ENCODE data around the gene HOMER1. TPM values are rescaled to one million over a fixed set of nuclear protein-coding genes. Genes with fewer than 3 reads are reported as not detected.

HOMER1 gene
- total RNA-seq, 2 donors from 2014 or later = 42.4 to 43.3 TPM

DNA sequence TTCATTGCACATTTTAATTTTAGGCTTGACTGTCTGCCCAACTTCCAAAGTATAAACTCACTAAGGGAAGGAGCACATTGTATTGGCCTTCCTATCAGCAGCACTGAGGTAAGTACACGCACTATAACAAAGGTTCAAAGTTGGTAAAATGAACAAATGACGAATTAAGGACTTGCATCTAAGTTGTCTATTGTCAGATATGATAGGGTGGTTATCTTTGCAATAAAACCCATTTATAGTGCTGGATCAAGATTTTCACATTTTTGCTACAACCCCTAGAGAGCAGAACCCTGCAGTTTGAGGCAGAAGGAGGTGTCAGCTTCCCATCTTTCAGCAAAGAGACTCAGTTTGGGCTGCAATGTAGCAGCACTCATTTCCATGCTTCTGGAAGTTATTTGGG lies 5.1 kb downstream of the HOMER1 start:
- no peaks in the 10 kb centered on the region for H3K36me3 ChIP-seq (ENCODE audit: control insufficient read depth, insufficient read depth, low read length)
- peaks cover 46% of the 10 kb centered on the region for H3K4me1 Mint-ChIP-seq
- H3K9ac ChIP-seq (ENCODE audit: extremely low read depth, low read length, poor library complexity, severe bottlenecking) = no peak overlapping the region
- peaks cover 3% of the 10 kb centered on the region for H3K36me3 Mint-ChIP-seq (ENCODE audit: low read depth)
- no peak overlapping the region for H3K27ac Mint-ChIP-seq
- no peak overlapping the region for H3K4me3 Mint-ChIP-seq
- 86 to 92% methylated on average over 2 of the region's 2 CpGs for WGBS, 2 experiments (ENCODE audit: insufficient coverage in 1 of 2, insufficient read length in 1 of 2)
- H3K4me1 ChIP-seq (ENCODE audit: control insufficient read depth, insufficient read depth, low read length) = no peaks in the 10 kb centered on the region
- H3K9me3 Mint-ChIP-seq = no peaks in the 10 kb centered on the region
- H3K27me3 Mint-ChIP-seq (ENCODE audit: insufficient read depth) = no peaks in the 10 kb centered on the region
- H3K9me3 ChIP-seq (ENCODE audit: control insufficient read depth, low read length) = no peaks in the 10 kb centered on the region
- TF ChIP-seq, protein P1, sequence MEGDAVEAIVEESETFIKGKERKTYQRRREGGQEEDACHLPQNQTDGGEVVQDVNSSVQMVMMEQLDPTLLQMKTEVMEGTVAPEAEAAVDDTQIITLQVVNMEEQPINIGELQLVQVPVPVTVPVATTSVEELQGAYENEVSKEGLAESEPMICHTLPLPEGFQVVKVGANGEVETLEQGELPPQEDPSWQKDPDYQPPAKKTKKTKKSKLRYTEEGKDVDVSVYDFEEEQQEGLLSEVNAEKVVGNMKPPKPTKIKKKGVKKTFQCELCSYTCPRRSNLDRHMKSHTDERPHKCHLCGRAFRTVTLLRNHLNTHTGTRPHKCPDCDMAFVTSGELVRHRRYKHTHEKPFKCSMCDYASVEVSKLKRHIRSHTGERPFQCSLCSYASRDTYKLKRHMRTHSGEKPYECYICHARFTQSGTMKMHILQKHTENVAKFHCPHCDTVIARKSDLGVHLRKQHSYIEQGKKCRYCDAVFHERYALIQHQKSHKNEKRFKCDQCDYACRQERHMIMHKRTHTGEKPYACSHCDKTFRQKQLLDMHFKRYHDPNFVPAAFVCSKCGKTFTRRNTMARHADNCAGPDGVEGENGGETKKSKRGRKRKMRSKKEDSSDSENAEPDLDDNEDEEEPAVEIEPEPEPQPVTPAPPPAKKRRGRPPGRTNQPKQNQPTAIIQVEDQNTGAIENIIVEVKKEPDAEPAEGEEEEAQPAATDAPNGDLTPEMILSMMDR (conservative IDR thresholded peaks at IDR 0.05) = no peak
- H3K27me3 ChIP-seq (ENCODE audit: control insufficient read depth, insufficient read depth, low read length, poor library complexity, severe bottlenecking) = no peaks in the 10 kb centered on the region
- DNase-seq = no peak
- no peak overlapping the region for H3K27ac ChIP-seq (ENCODE audit: low read depth, low read length)
- peak overlapping the region; percentile 50 for H3K4me3 ChIP-seq (ENCODE audit: low read length)

- no peaks in the 10 kb centered on the region for H3K27me3 Mint-ChIP-seq (ENCODE audit: insufficient read depth)
- no peaks in the 10 kb centered on the region for H3K9me3 Mint-ChIP-seq
- H3K36me3 ChIP-seq (ENCODE audit: control insufficient read depth, insufficient read depth, low read length) = no peaks in the 10 kb centered on the region
- H3K4me3 Mint-ChIP-seq = no peak overlapping the region
- H3K4me1 Mint-ChIP-seq = peaks cover 49% of the 10 kb centered on the region
- peaks cover 6% of the 10 kb centered on the region for H3K36me3 Mint-ChIP-seq (ENCODE audit: low read depth)
- H3K4me3 ChIP-seq (ENCODE audit: low read length) = peak overlapping the region; percentile 50
- no peak overlapping the region for H3K27ac Mint-ChIP-seq
- 31 to 61% methylated on average over 1 to 2 of the region's 2 CpGs for WGBS, 2 experiments (ENCODE audit: insufficient coverage in 1 of 2, insufficient read length in 1 of 2)
- no peaks in the 10 kb centered on the region for H3K9me3 ChIP-seq (ENCODE audit: control insufficient read depth, low read length)
- no peak overlapping the region for H3K27ac ChIP-seq (ENCODE audit: low read depth, low read length)
- no peaks in the 10 kb centered on the region for H3K27me3 ChIP-seq (ENCODE audit: control insufficient read depth, insufficient read depth, low read length, poor library complexity, severe bottlenecking)
- no peak overlapping the region for H3K9ac ChIP-seq (ENCODE audit: extremely low read depth, low read length, poor library complexity, severe bottlenecking)
- TF ChIP-seq, protein P1 (conservative IDR thresholded peaks at IDR 0.05) = no peak
- no peak for DNase-seq
- H3K4me1 ChIP-seq (ENCODE audit: control insufficient read depth, insufficient read depth, low read length) = no peaks in the 10 kb centered on the region
Observed at GRCh38 chr5:79508354-79508753, 5.6 kb downstream of the HOMER1 start.

GRCh38 chr5:79507251-79508205 lies 6.4 kb downstream of the HOMER1 start:
- no peak for DNase-seq
- no peaks in the 10 kb centered on the region for H3K27me3 Mint-ChIP-seq (ENCODE audit: insufficient read depth)
- H3K9me3 Mint-ChIP-seq = no peaks in the 10 kb centered on the region
- peaks cover 49% of the 10 kb centered on the region for H3K4me1 Mint-ChIP-seq
- Histone ChIP-seq H3K4me3 (ENCODE audit: low read length) (peak overlapping the region; percentile 50), H3K36me3 (ENCODE audit: control insufficient read depth, insufficient read depth, low read length) (no peaks in the 10 kb centered on the region), H3K9ac (ENCODE audit: extremely low read depth, low read length, poor library complexity, severe bottlenecking) (no peak overlapping the region), H3K27ac (ENCODE audit: low read depth, low read length) (no peak overlapping the region), H3K9me3 (ENCODE audit: control insufficient read depth, low read length) (no peaks in the 10 kb centered on the region), H3K4me1 (ENCODE audit: control insufficient read depth, insufficient read depth, low read length) (no peaks in the 10 kb centered on the region), H3K27me3 (ENCODE audit: control insufficient read depth, insufficient read depth, low read length, poor library complexity, severe bottlenecking) (no peaks in the 10 kb centered on the region)
- WGBS, 2 experiments (ENCODE audit: insufficient coverage in 1 of 2, insufficient read length in 1 of 2) = 80 to 88% methylated on average over 3 to 5 of the region's 6 CpGs
- H3K4me3 Mint-ChIP-seq = no peak overlapping the region
- H3K27ac Mint-ChIP-seq = no peak overlapping the region
- TF ChIP-seq, protein P1 (conservative IDR thresholded peaks at IDR 0.05) = no peak
- peaks cover 6% of the 10 kb centered on the region for H3K36me3 Mint-ChIP-seq (ENCODE audit: low read depth)
